GM21619 (cell line): ENCODE results near the gene ZNF436.

Experiments used
- ATAC-seq: cut with Tn5 transposase; IDR thresholded peaks from one replicate; pipeline ENCODE4 v1.9.1; 2021; ENCODE audit not compliant: unreplicated experiment

The ZNF436 gene

GRCh38 chr1:23367791-23368561 is 1.7 kb downstream of the ZNF436 start:
- peak; percentile 88 for ATAC-seq

- ATAC-seq: no peak
Measured at GRCh38 chr1:23367451-23367790, 2.2 kb downstream of the ZNF436 start.

GRCh38 chr1:23366598-23366997 is 3.0 kb downstream of the ZNF436 start:
- no peak for ATAC-seq

- no peak for ATAC-seq
Measured at GRCh38 chr1:23366146-23366545, 3.5 kb downstream of the ZNF436 start.

GRCh38 chr1:23362218-23362713 is 7.4 kb downstream of the ZNF436 start:
- no peak for ATAC-seq

GRCh38 chr1:23358310-23358875 is 11.2 kb downstream of the ZNF436 start:
- ATAC-seq: no peak

GRCh38 chr1:23357138-23357908 is 12.3 kb downstream of the ZNF436 start:
- no peak for ATAC-seq

GRCh38 chr1:23356471-23357137 is 13.0 kb downstream of the ZNF436 start:
- ATAC-seq: no peak

GRCh38 chr1:23354245-23354644 is 15.4 kb downstream of the ZNF436 start:
- no peak for ATAC-seq

- ATAC-seq: no peak
Measured at GRCh38 chr1:23352096-23352695, 17.4 kb downstream of the ZNF436 start.

- no peak for ATAC-seq
Measured at GRCh38 chr1:23345920-23346319, 23.7 kb downstream of the ZNF436 start.

GRCh38 chr1:23344987-23345472 is 24.6 kb downstream of the ZNF436 start:
- ATAC-seq: no peak

GRCh38 chr1:23344111-23344986 is 25.3 kb downstream of the ZNF436 start, which contains the start of gene HNRNPR:
TSS of gene HNRNPR (minus strand) at chr1:23344284. CDS start at chr1:23341008, 3,276 bp downstream.
- ATAC-seq: peak; percentile 95

GRCh38 chr1:23343221-23344110 is 26.2 kb downstream of the ZNF436 start:
- peak; percentile 14 for ATAC-seq

- no peak for ATAC-seq
Measured at GRCh38 chr1:23341931-23342692, 27.5 kb downstream of the ZNF436 start.

- no peak for ATAC-seq
Measured at GRCh38 chr1:23339632-23340031, 30.0 kb downstream of the ZNF436 start.

- ATAC-seq: no peak
Measured at GRCh38 chr1:23337869-23338268, 31.8 kb downstream of the ZNF436 start.

- no peak for ATAC-seq
Measured at GRCh38 chr1:23331713-23332112, 37.9 kb downstream of the ZNF436 start.
